Mesenchymal stem cell (in vitro differentiated cells and primary cell): ENCODE measurements around the gene ERBB3.

Source experiments
- DNase-seq: peaks from one replicate; pipeline ENCODE4 v3.0.0-alpha.2; 2013
- H2AFZ ChIP-seq: one replicate; pipeline ENCODE4 v1.6.1; 2013; ENCODE audit warnings: low read depth, mild to moderate bottlenecking, control low read depth, inconsistent platforms, low read length, moderate library complexity
- H2AK5ac ChIP-seq: 2 replicates; pipeline ENCODE4 v1.6.1; 2013; ENCODE audit warnings: low read length, moderate library complexity, mild to moderate bottlenecking, inconsistent platforms; ENCODE audit not compliant: severe bottlenecking
- H2BK120ac ChIP-seq: one replicate; pipeline ENCODE4 v1.6.1; 2013; ENCODE audit warnings: low read depth, mild to moderate bottlenecking, inconsistent platforms, low read length, moderate library complexity
- H2BK12ac ChIP-seq, 2 experiments: one replicate each; pipeline ENCODE4 v1.6.1; 2013; ENCODE audit warnings: inconsistent platforms in 2 of 2, low read length in 2 of 2, mild to moderate bottlenecking in 2 of 2, moderate library complexity in 2 of 2, control low read depth in 1 of 2
- H2BK15ac ChIP-seq: one replicate; pipeline ENCODE4 v1.6.1; 2013; ENCODE audit warnings: mild to moderate bottlenecking, low read depth, inconsistent platforms; ENCODE audit not compliant: poor library complexity, severe bottlenecking
- H2BK5ac ChIP-seq: 2 replicates; pipeline ENCODE4 v1.6.1; 2013; ENCODE audit warnings: low read depth, mild to moderate bottlenecking, low read length, control low read depth, inconsistent platforms; ENCODE audit not compliant: poor library complexity, severe bottlenecking
- H3K14ac ChIP-seq, 2 experiments: one replicate each; pipeline ENCODE4 v1.6.1; 2013; ENCODE audit warnings: inconsistent platforms in 2 of 2, low read length in 2 of 2, control low read depth in 1 of 2, mild to moderate bottlenecking in 1 of 2, moderate library complexity in 1 of 2
- H3K18ac ChIP-seq, 2 experiments: one replicate each; pipeline ENCODE4 v1.6.1; 2013; ENCODE audit warnings: inconsistent platforms in 2 of 2, low read length in 2 of 2, control low read depth in 1 of 2, low read depth in 1 of 2, mild to moderate bottlenecking in 1 of 2
- H3K23ac ChIP-seq, 2 experiments: one replicate each; pipeline ENCODE4 v1.6.1; 2013; ENCODE audit warnings: inconsistent platforms in 2 of 2, low read length in 2 of 2, mild to moderate bottlenecking in 2 of 2, moderate library complexity in 2 of 2, control low read depth in 1 of 2
- H3K27ac ChIP-seq: 2 replicates; pipeline ENCODE4 v1.5.1; 2013; ENCODE audit warnings: mild to moderate bottlenecking, moderate library complexity, low read length, control low read depth, inconsistent platforms; ENCODE audit not compliant: poor library complexity, severe bottlenecking
- H3K27me3 ChIP-seq, 2 experiments: 2 replicates each; pipeline versions ENCODE4 v1.6.1 to v1.7.0; 2013; ENCODE audit warnings: low read length in 2 of 2, mild to moderate bottlenecking in 2 of 2, moderate library complexity in 2 of 2, control low read depth in 1 of 2, inconsistent platforms in 1 of 2; ENCODE audit not compliant: control insufficient read depth in 1 of 2, insufficient read depth in 1 of 2
- H3K36me3 ChIP-seq, 2 experiments: 2 replicates each; pipeline versions ENCODE4 v1.6.1 to v1.7.0; 2013; ENCODE audit warnings: low read length in 2 of 2, control low read depth in 1 of 2, inconsistent platforms in 1 of 2, low read depth in 1 of 2, mild to moderate bottlenecking in 1 of 2; ENCODE audit not compliant: insufficient read depth in 2 of 2, control insufficient read depth in 1 of 2
- H3K4ac ChIP-seq, 2 experiments: one replicate each; pipeline ENCODE4 v1.6.1; 2013; ENCODE audit warnings: inconsistent platforms in 2 of 2, low read length in 2 of 2, mild to moderate bottlenecking in 2 of 2, moderate library complexity in 2 of 2, control low read depth in 1 of 2, low read depth in 1 of 2
- H3K4me1 ChIP-seq: 2 replicates; pipeline ENCODE4 v1.6.1; 2013; ENCODE audit warnings: low read depth, low read length, control low read depth; ENCODE audit not compliant: control insufficient read depth, insufficient read depth
- H3K4me2 ChIP-seq: 2 replicates; pipeline ENCODE4 v1.6.1; 2013; ENCODE audit warnings: low read length, mild to moderate bottlenecking, inconsistent platforms; ENCODE audit not compliant: poor library complexity, severe bottlenecking
- H3K4me3 ChIP-seq, 2 experiments: 2 replicates each; pipeline versions ENCODE4 v1.5.1 to v1.7.0; 2013; ENCODE audit warnings: low read length in 2 of 2, mild to moderate bottlenecking in 2 of 2, control low read depth in 1 of 2, low read depth in 1 of 2; ENCODE audit not compliant: insufficient read depth in 1 of 2
- H3K79me1 ChIP-seq: replicated peaks from 2 replicates; pipeline ENCODE4 v1.6.1; 2013; ENCODE audit warnings: mild to moderate bottlenecking, control low read depth, low read length, inconsistent platforms; ENCODE audit not compliant: poor library complexity, severe bottlenecking
- H3K9ac ChIP-seq: 2 replicates; pipeline ENCODE4 v1.7.0; 2013; ENCODE audit warnings: mild to moderate bottlenecking, low read length, moderate library complexity
- H3K9me3 ChIP-seq: 2 replicates; pipeline ENCODE4 v1.7.0; 2013; ENCODE audit warnings: mild to moderate bottlenecking, low read length; ENCODE audit not compliant: control insufficient read depth
- H4K8ac ChIP-seq: one replicate; pipeline ENCODE4 v1.6.1; 2013; ENCODE audit warnings: inconsistent platforms, mild to moderate bottlenecking, low read length, moderate library complexity
- H4K91ac ChIP-seq: one replicate; pipeline ENCODE4 v1.6.1; 2013; ENCODE audit warnings: mild to moderate bottlenecking, low read length, inconsistent platforms
- WGBS: methylation state at CpG from one replicate; pipeline ENCODE4 v1.1.7; 2013; ENCODE audit warnings: mixed read lengths; 5-methylcytosine and 5-hydroxymethylcytosine counted together

Gene ERBB3

GRCh38 chr12:56080556-56081138 lies 682 bp downstream of the ERBB3 start:
- Histone ChIP-seq H2BK5ac (peak overlapping the region; percentile 20), H3K4ac (no peak overlapping the region), H3K27ac (no peak overlapping the region), H4K91ac (no peak overlapping the region), H3K4me3 (peak overlapping the region; percentile 62 to 85), H2AK5ac (no peak overlapping the region), H2AFZ (no peak overlapping the region), H3K14ac (no peak overlapping the region), H3K27me3 (peaks cover 29 to 37% of the 10 kb centered on the region in 2 experiments), H3K23ac (peak overlapping the region in 1 of 2 experiments; percentile 89), H3K4me2 (peak overlapping the region; percentile 96), H3K9ac (no peak overlapping the region), H4K8ac (no peak overlapping the region), H3K36me3 (no peaks in the 10 kb centered on the region), H3K4me1 (peaks cover 18% of the 10 kb centered on the region), H3K79me1 (no peaks in the 10 kb centered on the region), H2BK12ac (no peak overlapping the region), H2BK120ac (no peak overlapping the region), H3K9me3 (no peaks in the 10 kb centered on the region), H3K18ac (no peak overlapping the region), H2BK15ac (no peak overlapping the region)
- DNase-seq, result no peak
- WGBS, result 12% methylated on average over 6 of the region's 20 CpGs

GRCh38 chr12:56081393-56082347 lies 1.7 kb downstream of the ERBB3 start:
- no peak overlapping the region for H3K23ac ChIP-seq
- WGBS, result 79% methylated on average over 5 of the region's 6 CpGs

GRCh38 chr12:56082382-56082781 lies 2.4 kb downstream of the ERBB3 start:
- no peak overlapping the region for H3K9ac ChIP-seq
- H3K36me3 ChIP-seq, result no peaks in the 10 kb centered on the region
- H3K9me3 ChIP-seq, result no peaks in the 10 kb centered on the region
- H3K18ac ChIP-seq, result no peak overlapping the region
- DNase-seq, result no peak
- H3K23ac ChIP-seq, result no peak overlapping the region
- no peak overlapping the region for H3K4me3 ChIP-seq
- H2AFZ ChIP-seq, result no peak overlapping the region
- no peak overlapping the region for H3K14ac ChIP-seq
- H3K79me1 ChIP-seq, result no peaks in the 10 kb centered on the region
- H4K91ac ChIP-seq, result no peak overlapping the region
- H3K27me3 ChIP-seq, result peaks cover 29 to 37% of the 10 kb centered on the region in 2 experiments
- no peak overlapping the region for H3K4me2 ChIP-seq
- WGBS, result 100% methylated on average over 1 of the region's 2 CpGs
- no peak overlapping the region for H2AK5ac ChIP-seq
- no peak overlapping the region for H2BK15ac ChIP-seq
- H3K4ac ChIP-seq, result no peak overlapping the region
- no peak overlapping the region for H4K8ac ChIP-seq
- H2BK120ac ChIP-seq, result no peak overlapping the region
- H2BK5ac ChIP-seq, result no peak overlapping the region
- no peak overlapping the region for H3K27ac ChIP-seq
- no peak overlapping the region for H2BK12ac ChIP-seq
- H3K4me1 ChIP-seq, result peaks cover 18% of the 10 kb centered on the region

More at GRCh38 chr12:56081393-56082347, 1.7 kb downstream of the ERBB3 start:
- Histone ChIP-seq H3K9me3 (no peaks in the 10 kb centered on the region), H2BK5ac (no peak overlapping the region), H2AFZ (no peak overlapping the region), H3K27ac (no peak overlapping the region), H3K14ac (no peak overlapping the region), H3K4ac (no peak overlapping the region), H3K4me2 (no peak overlapping the region), H2BK120ac (no peak overlapping the region), H3K18ac (no peak overlapping the region), H2AK5ac (no peak overlapping the region), H4K8ac (no peak overlapping the region), H3K4me3 (no peak overlapping the region), H2BK12ac (no peak overlapping the region), H4K91ac (no peak overlapping the region), H3K27me3 (peaks cover 29 to 37% of the 10 kb centered on the region in 2 experiments), H3K4me1 (peaks cover 18% of the 10 kb centered on the region), H3K9ac (no peak overlapping the region), H3K79me1 (no peaks in the 10 kb centered on the region), H3K36me3 (no peaks in the 10 kb centered on the region), H2BK15ac (no peak overlapping the region)
- no peak for DNase-seq

- H2AFZ ChIP-seq, result no peak overlapping the region
- no peak for DNase-seq
- H2BK5ac ChIP-seq, result no peak overlapping the region
- H4K8ac ChIP-seq, result no peak overlapping the region
- no peak overlapping the region for H2BK15ac ChIP-seq
- no peak overlapping the region for H3K4me3 ChIP-seq
- no peak overlapping the region for H3K27ac ChIP-seq
- no CpG with 5 or more reads among the region's 3 CpGs for WGBS
- H3K18ac ChIP-seq, result no peak overlapping the region
- no peak overlapping the region for H3K23ac ChIP-seq
- no peaks in the 10 kb centered on the region for H3K9me3 ChIP-seq
- no peaks in the 10 kb centered on the region for H3K36me3 ChIP-seq
- H2BK12ac ChIP-seq, result no peak overlapping the region
- H3K4me1 ChIP-seq, result peaks cover 18% of the 10 kb centered on the region
- H3K9ac ChIP-seq, result no peak overlapping the region
- H3K79me1 ChIP-seq, result no peaks in the 10 kb centered on the region
- peaks cover 29 to 37% of the 10 kb centered on the region in 2 experiments for H3K27me3 ChIP-seq
- H3K14ac ChIP-seq, result no peak overlapping the region
- H3K4me2 ChIP-seq, result no peak overlapping the region
- H2BK120ac ChIP-seq, result no peak overlapping the region
- no peak overlapping the region for H2AK5ac ChIP-seq
- H3K4ac ChIP-seq, result no peak overlapping the region
- H4K91ac ChIP-seq, result no peak overlapping the region
Observed at GRCh38 chr12:56082967-56083366, 3.0 kb downstream of the ERBB3 start.
